ENCODE results near the gene ZBTB9. TPM values are rescaled to one million over a fixed set of nuclear protein-coding genes. Genes with fewer than 3 reads are reported as not detected.

The ZBTB9 gene
- total and polyA plus RNA-seq, 4 donors, result 1.1 to 3.4 (median 2.3) TPM

- WGBS, result 93% methylated on average over 4 of the region's 4 CpGs
- Histone ChIP-seq H3K36me3 (ENCODE audit: control insufficient read depth in 4 of 4, insufficient read depth in 3 of 4, low read depth in 1 of 4, low read length in 3 of 4) (peaks cover 0 to 4% (median 1%) of the 10 kb centered on the region in 4 donors), H3K4me3 (ENCODE audit: low read depth in 1 of 3, low read length in 3 of 3) (no peak overlapping the region), H3K9me3 (ENCODE audit: control insufficient read depth in 4 of 4, low read length in 3 of 4) (no peaks in the 10 kb centered on the region), H3K4me1 (ENCODE audit: control insufficient read depth in 4 of 4, insufficient read depth in 4 of 4, low read length in 3 of 4) (peaks cover 4 to 12% (median 8%) of the 10 kb centered on the region in 4 donors), H3K27me3 (ENCODE audit: control insufficient read depth in 4 of 4, insufficient read depth in 4 of 4, low read length in 3 of 4) (no peaks in the 10 kb centered on the region), H3K9ac (ENCODE audit: low read depth in 1 of 2, low read length in 2 of 2) (no peak overlapping the region), H3K27ac (ENCODE audit: low read depth in 1 of 2, low read length in 2 of 2) (no peak overlapping the region)
- no peak for DNase-seq (ENCODE audit: low spot score)
- TF ChIP-seq NR2F2 (IDR thresholded peaks at IDR 0.05) (no peak), SP1 (IDR thresholded peaks at IDR 0.05) (no peak), TAF1 (conservative IDR thresholded peaks at IDR 0.05) (no peak), EGR1 (IDR thresholded peaks at IDR 0.05; ENCODE audit: low read depth in 2 of 2) (no peak), RXRA (IDR thresholded peaks at IDR 0.05) (no peak), FOXA2 (IDR thresholded peaks at IDR 0.05) (no peak), JUND (IDR thresholded peaks at IDR 0.05) (no peak), FOXA1 (IDR thresholded peaks at IDR 0.05) (no peak), GABPA (IDR thresholded peaks at IDR 0.05 in 1 of 2, conservative IDR thresholded peaks at IDR 0.05 in 1 of 2) (no peak), HNF4A (conservative IDR thresholded peaks at IDR 0.05) (no peak), ZBTB33 (IDR thresholded peaks at IDR 0.05) (no peak), ATF3 (IDR thresholded peaks at IDR 0.05) (no peak), CTCF (IDR thresholded peaks at IDR 0.05; ENCODE audit: low read depth, low read length, missing input control) (no peak), YY1 (IDR thresholded peaks at IDR 0.05) (no peak), HNF4G (IDR thresholded peaks at IDR 0.05) (no peak), MAX (IDR thresholded peaks at IDR 0.05) (no peak), REST (IDR thresholded peaks at IDR 0.05) (no peak), RAD21 (IDR thresholded peaks at IDR 0.05) (no peak)
These were observed 1.9 kb upstream of the ZBTB9 start for GRCh38 chr6:33452496-33452895.
